ENCODE results near the gene TTC5. TPM values are rescaled to one million over a fixed set of nuclear protein-coding genes. Genes with fewer than 3 reads are reported as not detected.
"Not testable (repeated sequence)": the region's sequence is repeated elsewhere in the genome, so short reads cannot be mapped to it uniquely, and the experiment has no call there.

Gene TTC5
- total RNA-seq, 1 donor from 2014 or later, result 10.5 TPM

- Histone ChIP-seq H3K36me3 (ENCODE audit: control insufficient read depth, insufficient read depth, low read length) (peaks cover 10% of the 10 kb centered on the region), H3K27me3 (ENCODE audit: control insufficient read depth, insufficient read depth, low read length) (no peaks in the 10 kb centered on the region), H3K4me3 (ENCODE audit: low read depth, low read length) (no peak overlapping the region)
- FAIRE-seq (no peak), DNase-seq (ENCODE audit: low read depth) (no peak)
- TF ChIP-seq CTCF (IDR thresholded peaks at IDR 0.05; ENCODE audit: insufficient read depth, low read length, severe bottlenecking), result no peak
Measured at GRCh38 chr14:20345366-20345765, 39.6 kb upstream of the TTC5 start.

GRCh38 chr14:20343862-20344220 lies 38.1 kb upstream of the TTC5 start:
- H3K27me3 ChIP-seq (ENCODE audit: control insufficient read depth, insufficient read depth, low read length), result no peaks in the 10 kb centered on the region
- peak overlapping the region; percentile 67 for H3K4me3 ChIP-seq (ENCODE audit: low read depth, low read length)
- H3K36me3 ChIP-seq (ENCODE audit: control insufficient read depth, insufficient read depth, low read length), result peaks cover 4% of the 10 kb centered on the region
- TF ChIP-seq CTCF (IDR thresholded peaks at IDR 0.05; ENCODE audit: insufficient read depth, low read length, severe bottlenecking), result no peak
- DNase-seq (ENCODE audit: low read depth) (peak; percentile 52), FAIRE-seq (no peak)

- no peak for TF ChIP-seq CTCF (IDR thresholded peaks at IDR 0.05; ENCODE audit: insufficient read depth, low read length, severe bottlenecking)
- FAIRE-seq, result peak; percentile 70
- peak; percentile 98 for DNase-seq (ENCODE audit: low read depth)
- H3K4me3 ChIP-seq (ENCODE audit: low read depth, low read length), result peak within 1 kb of the TSS; percentile 67
- peaks cover 3% of the 10 kb centered on the region for H3K36me3 ChIP-seq (ENCODE audit: control insufficient read depth, insufficient read depth, low read length)
- H3K27me3 ChIP-seq (ENCODE audit: control insufficient read depth, insufficient read depth, low read length), result no peaks in the 10 kb centered on the region
Measured at GRCh38 chr14:20343092-20343861, 37.5 kb upstream of the TTC5 start, which contains the start of gene PARP2. Gene PARP2 (plus strand): TSS chr14:20343635. CDS start chr14:20343642, 7 bp downstream.

- no peak for TF ChIP-seq CTCF (IDR thresholded peaks at IDR 0.05; ENCODE audit: insufficient read depth, low read length, severe bottlenecking)
- Histone ChIP-seq H3K27me3 (ENCODE audit: control insufficient read depth, insufficient read depth, low read length) (no peaks in the 10 kb centered on the region), H3K36me3 (ENCODE audit: control insufficient read depth, insufficient read depth, low read length) (no peaks in the 10 kb centered on the region), H3K4me3 (ENCODE audit: low read depth, low read length) (no peak overlapping the region)
- FAIRE-seq, result no peak
- no peak for DNase-seq (ENCODE audit: low read depth)
Measured at GRCh38 chr14:20341646-20342045, 35.9 kb upstream of the TTC5 start.

GRCh38 chr14:20341032-20341431 lies 35.3 kb upstream of the TTC5 start:
- not testable (repeated sequence) for H3K27me3 ChIP-seq (ENCODE audit: control insufficient read depth, insufficient read depth, low read length); DNase-seq (ENCODE audit: low read depth); FAIRE-seq; H3K4me3 ChIP-seq (ENCODE audit: low read depth, low read length); H3K36me3 ChIP-seq (ENCODE audit: control insufficient read depth, insufficient read depth, low read length)

GRCh38 chr14:20334017-20334416 lies 28.3 kb upstream of the TTC5 start:
- Histone ChIP-seq H3K27me3 (ENCODE audit: control insufficient read depth, insufficient read depth, low read length) (no peaks in the 10 kb centered on the region), H3K4me3 (ENCODE audit: low read depth, low read length) (no peak overlapping the region), H3K36me3 (ENCODE audit: control insufficient read depth, insufficient read depth, low read length) (no peaks in the 10 kb centered on the region)
- FAIRE-seq, result no peak
- DNase-seq (ENCODE audit: low read depth), result no peak
- TF ChIP-seq CTCF (IDR thresholded peaks at IDR 0.05; ENCODE audit: insufficient read depth, low read length, severe bottlenecking), result no peak
